SIG-M5 (cell line): Measurements from ENCODE around the gene KCNG1.
"Not testable (repeated sequence)": the region's sequence is repeated elsewhere in the genome, so short reads cannot be mapped to it uniquely, and the experiment has no call there.

Experiments
- DNase-seq: peaks from one replicate; lab custom pipeline; 2025; lab: John Stamatoyannopoulos, UW

The KCNG1 gene

GRCh38 chr20:50982363-50982762, 40.5 kb downstream of the KCNG1 start:
- DNase-seq = no peak

GRCh38 chr20:50981714-50982048, 41.2 kb downstream of the KCNG1 start:
- DNase-seq = no peak

- no peak for DNase-seq
These were observed 41.8 kb downstream of the KCNG1 start for GRCh38 chr20:50980851-50981713.

- peak; percentile 64 for DNase-seq
These were observed 42.7 kb downstream of the KCNG1 start for GRCh38 chr20:50980071-50980681.

- DNase-seq = not testable (repeated sequence)
These were observed 44.4 kb downstream of the KCNG1 start for GRCh38 chr20:50978533-50978932.

- DNase-seq = no peak
These were observed 45.6 kb downstream of the KCNG1 start for GRCh38 chr20:50977066-50978021.

- DNase-seq = no peak
These were observed 47.1 kb downstream of the KCNG1 start for GRCh38 chr20:50975701-50976330.

- no peak for DNase-seq
These were observed 53.0 kb downstream of the KCNG1 start for GRCh38 chr20:50969912-50970311.

GRCh38 chr20:50969435-50969834, 53.5 kb downstream of the KCNG1 start:
- DNase-seq = no peak

- no peak for DNase-seq
These were observed 54.6 kb downstream of the KCNG1 start for GRCh38 chr20:50968289-50968688.

- DNase-seq = no peak
These were observed 55.3 kb downstream of the KCNG1 start for GRCh38 chr20:50967586-50967985.

GRCh38 chr20:50959543-50960126, 63.3 kb downstream of the KCNG1 start:
- no peak for DNase-seq

- peak; percentile 82 for DNase-seq
These were observed 64.0 kb downstream of the KCNG1 start, which contains the start of gene MOCS3 for GRCh38 chr20:50958615-50959542. Gene MOCS3 (plus strand): TSS chr20:50958818. CDS start chr20:50958843, 25 bp downstream.

GRCh38 chr20:50957798-50958614, 64.9 kb downstream of the KCNG1 start, which contains the start of gene DPM1:
Gene DPM1 (minus strand): TSS chr20:50958532. CDS start chr20:50958523, 9 bp downstream.
- DNase-seq = no peak

GRCh38 chr20:50957276-50957675, 65.6 kb downstream of the KCNG1 start:
- no peak for DNase-seq

GRCh38 chr20:50953821-50954220, 69.1 kb downstream of the KCNG1 start:
- DNase-seq = no peak
